HepG2 (cell line): ENCODE results near the gene TBCD. TPM values are rescaled to one million over a fixed set of nuclear protein-coding genes. Genes with fewer than 3 reads are reported as not detected.
A peak's percentile ranks its signal among the peaks of the same experiment; 100 is the strongest.

ENCODE experiments used
- ETV6 ChIP-seq: sonication (generic); formaldehyde crosslinking; conservative IDR thresholded peaks from 2 replicates; pipeline ENCODE4 v1.4.0; 2020; ENCODE audit warnings: missing genetic modification reagents
- MAF1 ChIP-seq: sonication (generic); formaldehyde crosslinking; IDR thresholded peaks from 2 replicates; pipeline ENCODE4 v1.5.0; 2020; ENCODE audit warnings: missing genetic modification reagents, borderline replicate concordance
- NBN ChIP-seq: fragments of 450-650 bp; conservative IDR thresholded peaks from 2 replicates; pipeline ENCODE4 v1.6.1; 2017
- PAWR ChIP-seq: sonication (generic); formaldehyde crosslinking; IDR thresholded peaks from 2 replicates; pipeline ENCODE4 v1.4.0; 2020; ENCODE audit warnings: missing genetic modification reagents, mild to moderate bottlenecking, borderline replicate concordance
- SMC3 ChIP-seq: IDR thresholded peaks from 2 replicates; pipeline ENCODE4 v1.6.1; 2011; ENCODE audit warnings: low read length, improper control_type of control experiment
- SRSF9 ChIP-seq: fragments of 200-400 bp; formaldehyde crosslinking; IDR thresholded peaks from 2 replicates; pipeline ENCODE4 v1.6.1; 2018; ENCODE audit warnings: borderline replicate concordance, mild to moderate bottlenecking, low read depth, low read length; ENCODE audit not compliant: insufficient read depth, poor library complexity, severe bottlenecking
- ZFP41 ChIP-seq: sonication (generic); formaldehyde crosslinking; IDR thresholded peaks from 2 replicates; pipeline ENCODE4 v1.4.0; 2020; ENCODE audit warnings: mild to moderate bottlenecking, missing genetic modification reagents, borderline replicate concordance
- ZNF160 ChIP-seq: sonication (generic); formaldehyde crosslinking; IDR thresholded peaks from 2 replicates; pipeline ENCODE4 v1.8.0; 2022; ENCODE audit warnings: mild to moderate bottlenecking, inconsistent platforms, missing genetic modification reagents
- ZNF274 ChIP-seq: sonication (generic); formaldehyde crosslinking; IDR thresholded peaks from 2 replicates; pipeline ENCODE4 v1.5.1; 2020; ENCODE audit warnings: mild to moderate bottlenecking, missing genetic modification reagents
- ZNF329 ChIP-seq: sonication (generic); formaldehyde crosslinking; IDR thresholded peaks from 2 replicates; pipeline ENCODE4 v1.9.0; 2021; ENCODE audit warnings: low read depth, mild to moderate bottlenecking, missing genetic modification reagents
- ZNF564 ChIP-seq: sonication (generic); formaldehyde crosslinking; IDR thresholded peaks from 2 replicates; pipeline ENCODE4 v1.8.1; 2023; ENCODE audit warnings: mild to moderate bottlenecking, missing genetic modification reagents
- ZNF616 ChIP-seq: sonication (generic); formaldehyde crosslinking; IDR thresholded peaks from 2 replicates; pipeline ENCODE4 v1.5.0; 2020; ENCODE audit warnings: low read depth, mild to moderate bottlenecking, missing genetic modification reagents
- polyA plus RNA-seq, 8 experiments: library from polyadenylated mRNA; depleted of rRNA in 3 of 8; stranded (reverse) in 7 of 8; unstranded in 1 of 8; fragments of >200 nt; fragmentation: Illumina TruSeq in 4 of 8; extraction: Trizol in 4 of 8; gene quantifications; 2 replicates each; pipeline versions ENCODE4 v1.2.1 to v1.2.3, GENCODE V29; 2011 to 2016; ENCODE audit warnings: low read depth in 4 of 8, missing spikeins in 1 of 8, mixed read lengths in 1 of 8; ENCODE audit not compliant: insufficient read depth in 1 of 8
- total RNA-seq, 5 experiments: library from RNA; depleted of rRNA; stranded (reverse); fragments of >200 nt; fragmentation: Illumina TruSeq; extraction: Trizol; gene quantifications; 2 replicates each; pipeline ENCODE4 v1.2.3, GENCODE V29; 2016; ENCODE audit warnings: low read depth in 1 of 5
- TF ChIP-seq, protein P1 (sequence below): sonication (generic); formaldehyde crosslinking; IDR thresholded peaks from 2 replicates; pipeline ENCODE4 v1.4.0; 2020; ENCODE audit warnings: missing genetic modification reagents
- TF ChIP-seq, protein P2 (sequence below): sonication (generic); formaldehyde crosslinking; IDR thresholded peaks from 2 replicates; pipeline ENCODE4 v1.4.0; 2020; ENCODE audit warnings: missing genetic modification reagents, borderline replicate concordance
- TF ChIP-seq, protein P3 (sequence below): IDR thresholded peaks from 2 replicates; pipeline ENCODE4 v1.6.1; 2016; ENCODE audit warnings: missing biosample characterization, missing genetic modification reagents, low read depth
- TF ChIP-seq, protein P4 (sequence below): sonication (generic); formaldehyde crosslinking; IDR thresholded peaks from 2 replicates; pipeline ENCODE4; 2020; ENCODE audit warnings: missing genetic modification reagents, mild to moderate bottlenecking, borderline replicate concordance

TBCD gene
- total and polyA plus RNA-seq, 2 of the 13 experiments (the other 11 are each of a cell fraction or from before 2014, with no cell fraction given) = 33.9 to 54.8 TPM

DNA sequence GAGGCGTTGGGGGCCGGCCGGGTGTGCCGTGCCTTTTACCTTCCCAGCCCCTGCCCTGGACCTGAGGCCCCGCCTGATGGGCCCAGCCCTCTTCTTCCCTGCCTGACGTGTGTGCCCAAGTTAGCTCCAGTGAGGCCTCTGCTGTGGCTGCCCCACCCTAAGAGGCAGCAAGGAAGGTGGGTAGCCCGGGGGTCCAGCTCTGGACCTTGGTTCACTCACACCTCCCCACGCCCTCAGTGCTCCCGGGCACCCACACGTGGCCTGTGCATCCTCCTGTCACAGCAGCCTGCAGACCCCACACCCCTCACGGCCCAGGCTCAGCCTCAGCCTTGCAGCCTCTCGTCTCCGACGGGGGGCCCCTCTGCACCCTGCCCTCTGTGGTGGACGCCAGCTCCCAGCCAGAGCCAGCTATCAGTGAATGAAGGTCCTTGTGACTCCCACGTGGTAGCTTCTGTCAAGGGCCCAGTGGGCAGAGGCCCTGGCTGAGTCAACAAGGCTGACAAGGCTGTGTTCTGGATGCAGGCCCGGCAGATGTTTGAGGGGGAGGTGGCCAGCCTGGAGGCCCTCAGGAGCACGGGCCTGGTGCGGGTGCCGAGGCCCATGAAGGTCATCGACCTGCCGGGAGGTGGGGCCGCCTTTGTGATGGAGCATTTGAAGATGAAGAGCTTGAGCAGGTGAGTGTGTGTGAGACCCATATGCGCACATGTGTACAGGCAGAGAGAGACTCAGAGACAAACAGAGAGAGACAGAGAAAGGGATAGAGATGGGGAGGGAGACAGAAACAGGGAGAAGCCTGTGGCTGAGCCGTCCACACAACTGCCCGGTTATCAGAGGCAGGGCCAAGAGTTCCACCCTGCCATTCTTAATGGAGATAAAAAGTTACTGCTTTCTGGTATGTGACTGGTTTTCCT, 13.6 kb upstream of the TBCD start (continued):
- TF ChIP-seq, protein P1, sequence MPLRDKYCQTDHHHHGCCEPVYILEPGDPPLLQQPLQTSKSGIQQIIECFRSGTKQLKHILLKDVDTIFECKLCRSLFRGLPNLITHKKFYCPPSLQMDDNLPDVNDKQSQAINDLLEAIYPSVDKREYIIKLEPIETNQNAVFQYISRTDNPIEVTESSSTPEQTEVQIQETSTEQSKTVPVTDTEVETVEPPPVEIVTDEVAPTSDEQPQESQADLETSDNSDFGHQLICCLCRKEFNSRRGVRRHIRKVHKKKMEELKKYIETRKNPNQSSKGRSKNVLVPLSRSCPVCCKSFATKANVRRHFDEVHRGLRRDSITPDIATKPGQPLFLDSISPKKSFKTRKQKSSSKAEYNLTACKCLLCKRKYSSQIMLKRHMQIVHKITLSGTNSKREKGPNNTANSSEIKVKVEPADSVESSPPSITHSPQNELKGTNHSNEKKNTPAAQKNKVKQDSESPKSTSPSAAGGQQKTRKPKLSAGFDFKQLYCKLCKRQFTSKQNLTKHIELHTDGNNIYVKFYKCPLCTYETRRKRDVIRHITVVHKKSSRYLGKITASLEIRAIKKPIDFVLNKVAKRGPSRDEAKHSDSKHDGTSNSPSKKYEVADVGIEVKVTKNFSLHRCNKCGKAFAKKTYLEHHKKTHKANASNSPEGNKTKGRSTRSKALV = peak; percentile 99
- TF ChIP-seq SMC3 (no peak; the same call in 1 of the 2 replicates), NBN (no peak), SRSF9 (no peak), ZNF274 (CRISPR knock-in tag) (peak; percentile 99), ZNF160 (CRISPR knock-in tag) (peak; percentile 96; the same call in 1 of the 2 replicates), ZNF616 (CRISPR knock-in tag) (peak; percentile 99), ZFP41 (CRISPR knock-in tag) (peak; percentile 99), PAWR (CRISPR knock-in tag) (peak; percentile 91), MAF1 (CRISPR knock-in tag) (peak; percentile 83; the same call in 1 of the 2 replicates), ZNF329 (peak; percentile 90), ZNF564 (CRISPR knock-in tag) (peak; percentile 98), ETV6 (CRISPR knock-in tag) (peak; percentile 95)
- TF ChIP-seq, protein P2, sequence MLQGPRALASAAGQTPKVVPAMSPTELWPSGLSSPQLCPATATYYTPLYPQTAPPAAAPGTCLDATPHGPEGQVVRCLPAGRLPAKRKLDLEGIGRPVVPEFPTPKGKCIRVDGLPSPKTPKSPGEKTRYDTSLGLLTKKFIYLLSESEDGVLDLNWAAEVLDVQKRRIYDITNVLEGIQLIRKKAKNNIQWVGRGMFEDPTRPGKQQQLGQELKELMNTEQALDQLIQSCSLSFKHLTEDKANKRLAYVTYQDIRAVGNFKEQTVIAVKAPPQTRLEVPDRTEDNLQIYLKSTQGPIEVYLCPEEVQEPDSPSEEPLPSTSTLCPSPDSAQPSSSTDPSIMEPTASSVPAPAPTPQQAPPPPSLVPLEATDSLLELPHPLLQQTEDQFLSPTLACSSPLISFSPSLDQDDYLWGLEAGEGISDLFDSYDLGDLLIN = peak; percentile 86; the same call in 1 of the 2 replicates
- TF ChIP-seq, protein P3, sequence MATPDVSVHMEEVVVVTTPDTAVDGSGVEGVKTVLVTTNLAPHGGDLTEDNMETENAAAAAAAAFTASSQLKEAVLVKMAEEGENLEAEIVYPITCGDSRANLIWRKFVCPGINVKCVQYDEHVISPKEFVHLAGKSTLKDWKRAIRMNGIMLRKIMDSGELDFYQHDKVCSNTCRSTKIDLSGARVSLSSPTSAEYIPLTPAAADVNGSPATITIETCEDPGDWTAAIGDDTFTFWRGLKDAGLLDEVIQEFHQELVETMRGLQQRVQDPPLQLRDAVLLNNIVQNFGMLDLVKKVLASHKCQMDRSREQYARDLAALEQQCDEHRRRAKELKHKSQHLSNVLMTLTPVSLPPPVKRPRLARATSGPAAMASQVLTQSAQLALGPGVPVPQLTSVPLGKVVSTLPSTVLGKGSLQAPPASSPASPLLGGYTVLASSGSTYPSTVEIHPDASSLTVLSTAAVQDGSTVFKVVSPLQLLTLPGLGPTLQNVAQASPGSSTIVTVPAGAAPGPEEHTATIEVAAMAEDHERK = no peak
- TF ChIP-seq, protein P4, sequence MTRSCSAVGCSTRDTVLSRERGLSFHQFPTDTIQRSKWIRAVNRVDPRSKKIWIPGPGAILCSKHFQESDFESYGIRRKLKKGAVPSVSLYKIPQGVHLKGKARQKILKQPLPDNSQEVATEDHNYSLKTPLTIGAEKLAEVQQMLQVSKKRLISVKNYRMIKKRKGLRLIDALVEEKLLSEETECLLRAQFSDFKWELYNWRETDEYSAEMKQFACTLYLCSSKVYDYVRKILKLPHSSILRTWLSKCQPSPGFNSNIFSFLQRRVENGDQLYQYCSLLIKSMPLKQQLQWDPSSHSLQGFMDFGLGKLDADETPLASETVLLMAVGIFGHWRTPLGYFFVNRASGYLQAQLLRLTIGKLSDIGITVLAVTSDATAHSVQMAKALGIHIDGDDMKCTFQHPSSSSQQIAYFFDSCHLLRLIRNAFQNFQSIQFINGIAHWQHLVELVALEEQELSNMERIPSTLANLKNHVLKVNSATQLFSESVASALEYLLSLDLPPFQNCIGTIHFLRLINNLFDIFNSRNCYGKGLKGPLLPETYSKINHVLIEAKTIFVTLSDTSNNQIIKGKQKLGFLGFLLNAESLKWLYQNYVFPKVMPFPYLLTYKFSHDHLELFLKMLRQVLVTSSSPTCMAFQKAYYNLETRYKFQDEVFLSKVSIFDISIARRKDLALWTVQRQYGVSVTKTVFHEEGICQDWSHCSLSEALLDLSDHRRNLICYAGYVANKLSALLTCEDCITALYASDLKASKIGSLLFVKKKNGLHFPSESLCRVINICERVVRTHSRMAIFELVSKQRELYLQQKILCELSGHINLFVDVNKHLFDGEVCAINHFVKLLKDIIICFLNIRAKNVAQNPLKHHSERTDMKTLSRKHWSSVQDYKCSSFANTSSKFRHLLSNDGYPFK (CRISPR knock-in tag) = peak; percentile 91; the same call in 1 of the 2 replicates
